Testis (tissue), 2 donors: ENCODE measurements around the gene JUP.

Experiments used
- POLR2A ChIP-seq: fragments of 450-650 bp; IDR thresholded peaks from one replicate; pipeline ENCODE4 v1.6.1; 2017; ENCODE audit warnings: antibody characterized with exemption, mild to moderate bottlenecking, moderate library complexity
- TF ChIP-seq, protein P1 (sequence below), 3 experiments: fragments of 450-650 bp in 2 of 3; fragments of 200-600 bp in 1 of 3; sonication (generic) in 1 of 3; IDR thresholded peaks; one replicate each; pipeline ENCODE4 v1.5.1; 2016 to 2019; ENCODE audit warnings: antibody characterized with exemption in 3 of 3, mild to moderate bottlenecking in 2 of 3, moderate library complexity in 1 of 3

DNA sequence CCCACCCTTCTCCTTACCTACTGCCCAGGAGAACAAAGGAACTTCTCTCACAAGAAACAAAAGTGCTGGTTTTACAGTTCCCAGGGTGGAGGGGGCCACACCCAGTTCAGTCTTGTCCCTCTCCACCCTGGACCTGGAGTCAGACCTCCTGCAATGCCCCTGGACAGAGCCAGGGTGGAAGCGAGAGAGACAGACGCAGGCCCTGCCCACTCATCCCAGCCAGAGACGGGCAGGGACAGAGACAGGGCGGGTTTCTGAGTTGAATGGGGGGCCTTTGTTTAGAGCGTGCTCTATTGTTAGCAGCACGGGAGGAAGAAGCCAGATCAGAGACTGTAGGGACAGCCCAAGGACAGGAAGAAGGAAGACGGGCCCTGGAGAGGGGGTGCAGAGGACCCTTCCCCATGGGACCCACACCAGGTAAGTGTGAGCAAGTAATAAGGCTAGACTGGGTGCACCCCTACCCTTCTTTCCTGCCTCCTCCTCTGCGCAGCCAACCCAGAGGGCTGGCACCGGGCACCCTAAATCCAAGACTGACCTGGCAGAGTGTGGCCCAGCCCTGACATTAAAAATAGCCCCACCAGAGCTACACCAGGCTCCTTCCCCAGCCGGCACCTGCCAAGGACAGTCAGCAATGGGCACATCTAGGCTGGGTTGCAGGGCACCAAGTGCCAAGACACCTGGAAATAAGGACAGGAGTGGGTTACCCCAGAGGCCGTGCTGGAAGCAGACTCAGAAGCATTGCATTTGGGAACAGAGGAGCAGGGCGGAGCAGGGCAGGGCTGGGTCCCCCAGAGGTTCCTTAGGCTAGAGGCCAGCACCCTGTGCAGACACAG, 10.9 kb downstream of the JUP start:
- TF ChIP-seq, protein P1, sequence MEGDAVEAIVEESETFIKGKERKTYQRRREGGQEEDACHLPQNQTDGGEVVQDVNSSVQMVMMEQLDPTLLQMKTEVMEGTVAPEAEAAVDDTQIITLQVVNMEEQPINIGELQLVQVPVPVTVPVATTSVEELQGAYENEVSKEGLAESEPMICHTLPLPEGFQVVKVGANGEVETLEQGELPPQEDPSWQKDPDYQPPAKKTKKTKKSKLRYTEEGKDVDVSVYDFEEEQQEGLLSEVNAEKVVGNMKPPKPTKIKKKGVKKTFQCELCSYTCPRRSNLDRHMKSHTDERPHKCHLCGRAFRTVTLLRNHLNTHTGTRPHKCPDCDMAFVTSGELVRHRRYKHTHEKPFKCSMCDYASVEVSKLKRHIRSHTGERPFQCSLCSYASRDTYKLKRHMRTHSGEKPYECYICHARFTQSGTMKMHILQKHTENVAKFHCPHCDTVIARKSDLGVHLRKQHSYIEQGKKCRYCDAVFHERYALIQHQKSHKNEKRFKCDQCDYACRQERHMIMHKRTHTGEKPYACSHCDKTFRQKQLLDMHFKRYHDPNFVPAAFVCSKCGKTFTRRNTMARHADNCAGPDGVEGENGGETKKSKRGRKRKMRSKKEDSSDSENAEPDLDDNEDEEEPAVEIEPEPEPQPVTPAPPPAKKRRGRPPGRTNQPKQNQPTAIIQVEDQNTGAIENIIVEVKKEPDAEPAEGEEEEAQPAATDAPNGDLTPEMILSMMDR (IDR thresholded peaks at IDR 0.05): no peak
- no peak for TF ChIP-seq POLR2A
